Activated naive CD4-positive, alpha-beta T cell treated with anti-CD3 and anti-CD28 coated beads, Interleukin-2, amount 10 ng/mL, durations not matched to agents 7 days and 5 days (primary cell): ENCODE measurements around the gene DUSP12.
A peak's percentile ranks its signal among the peaks of the same experiment; 100 is the strongest.
"Not testable (repeated sequence)": the region's sequence is repeated elsewhere in the genome, so short reads cannot be mapped to it uniquely, and the experiment has no call there.

ENCODE experiments used
- CTCF ChIA-PET: fragments of 350-600 bp; sonication (Branson Sonifier 250); formaldehyde crosslinking; loops from one replicate; lab custom pipeline; 2021; ENCODE audit warnings: antibody characterized with exemption; lab: Charles Lee
- DNase-seq: peaks from one replicate; pipeline ENCODE4 v3.0.0-alpha.2; 2020
- H3K27ac Mint-ChIP-seq: one replicate; pipeline ENCODE4 v1.8.0; 2021; ENCODE audit warnings: mild to moderate bottlenecking, moderate library complexity, mixed read lengths
- H3K27me3 Mint-ChIP-seq: one replicate; pipeline ENCODE4 v1.8.0; 2021; ENCODE audit warnings: mild to moderate bottlenecking, mixed read lengths
- H3K36me3 Mint-ChIP-seq: one replicate; pipeline ENCODE4 v1.8.0; 2021; ENCODE audit warnings: mixed read lengths
- H3K4me1 Mint-ChIP-seq: one replicate; pipeline ENCODE4 v1.8.0; 2021; ENCODE audit warnings: mixed read lengths
- H3K4me3 Mint-ChIP-seq: one replicate; pipeline ENCODE4 v1.8.0; 2021; ENCODE audit warnings: mild to moderate bottlenecking, moderate library complexity, mixed read lengths
- H3K9me3 Mint-ChIP-seq: one replicate; pipeline ENCODE4 v1.8.0; 2021; ENCODE audit warnings: mixed read lengths

DUSP12 gene

GRCh38 chr1:161768986-161769672, 19.5 kb downstream of the DUSP12 start:
- Mint-ChIP-seq H3K27ac (no peak overlapping the region), H3K4me3 (no peak overlapping the region), H3K9me3 (no peaks in the 10 kb centered on the region), H3K36me3 (peaks cover 5% of the 10 kb centered on the region), H3K4me1 (peaks cover 43% of the 10 kb centered on the region), H3K27me3 (no peaks in the 10 kb centered on the region)
- no peak for DNase-seq
- CTCF ChIA-PET = interaction anchor here (1.6 kb wide), 1 partner anchor 23 kb away, joined by 5 read pairs; no protein-coding TSS in a partner anchor

- CTCF ChIA-PET = interaction anchor here (1.6 kb wide), 1 partner anchor 23 kb away, joined by 5 read pairs; no protein-coding TSS in a partner anchor
- not testable (repeated sequence) for H3K4me3 Mint-ChIP-seq
Observed at GRCh38 chr1:161769673-161770045, 20.1 kb downstream of the DUSP12 start.

GRCh38 chr1:161770250-161770649, 20.7 kb downstream of the DUSP12 start:
- H3K27ac Mint-ChIP-seq = no peak overlapping the region
- H3K9me3 Mint-ChIP-seq = no peaks in the 10 kb centered on the region
- no peaks in the 10 kb centered on the region for H3K27me3 Mint-ChIP-seq
- H3K4me1 Mint-ChIP-seq = peaks cover 38% of the 10 kb centered on the region
- CTCF ChIA-PET = interaction anchor here (1.6 kb wide), 1 partner anchor 22 kb away, joined by 5 read pairs; no protein-coding TSS in a partner anchor
- no peak for DNase-seq
- peaks cover 5% of the 10 kb centered on the region for H3K36me3 Mint-ChIP-seq
- no peak overlapping the region for H3K4me3 Mint-ChIP-seq

More at GRCh38 chr1:161769673-161770045, 20.1 kb downstream of the DUSP12 start:
- peaks cover 43% of the 10 kb centered on the region for H3K4me1 Mint-ChIP-seq
- not testable (repeated sequence) for H3K9me3 Mint-ChIP-seq, DNase-seq, H3K27ac Mint-ChIP-seq, H3K36me3 Mint-ChIP-seq, H3K27me3 Mint-ChIP-seq

- Mint-ChIP-seq H3K27me3 (no peaks in the 10 kb centered on the region), H3K36me3 (peaks cover 5% of the 10 kb centered on the region), H3K9me3 (no peaks in the 10 kb centered on the region), H3K27ac (no peak overlapping the region), H3K4me3 (no peak overlapping the region), H3K4me1 (peaks cover 36% of the 10 kb centered on the region)
- DNase-seq = peak; percentile 25
- CTCF ChIA-PET = interaction anchor here (1.0 to 2.5 kb wide), 3 partner anchors 8 to 253 kb away, joined by 3 to 10 read pairs (median 7); partner anchors contain the start of gene OLFML2B
Observed at GRCh38 chr1:161771161-161771560, 21.6 kb downstream of the DUSP12 start.

GRCh38 chr1:161771973-161772372, 22.4 kb downstream of the DUSP12 start:
- no peak overlapping the region for H3K4me3 Mint-ChIP-seq
- no peaks in the 10 kb centered on the region for H3K27me3 Mint-ChIP-seq
- peaks cover 5% of the 10 kb centered on the region for H3K36me3 Mint-ChIP-seq
- CTCF ChIA-PET = interaction anchor here (0.8 to 2.5 kb wide), 3 partner anchors 9 to 22 kb away, joined by 3 to 10 read pairs (median 7); no protein-coding TSS in a partner anchor
- H3K4me1 Mint-ChIP-seq = peaks cover 30% of the 10 kb centered on the region
- H3K9me3 Mint-ChIP-seq = no peaks in the 10 kb centered on the region
- DNase-seq = no peak
- no peak overlapping the region for H3K27ac Mint-ChIP-seq

GRCh38 chr1:161772397-161772796, 22.8 kb downstream of the DUSP12 start:
- no peak for DNase-seq
- CTCF ChIA-PET = interaction anchor here (0.8 to 2.5 kb wide), 3 partner anchors 10 to 21 kb away, joined by 3 to 10 read pairs (median 7); no protein-coding TSS in a partner anchor
- Mint-ChIP-seq H3K4me3 (no peak overlapping the region), H3K9me3 (no peaks in the 10 kb centered on the region), H3K36me3 (peaks cover 5% of the 10 kb centered on the region), H3K4me1 (peaks cover 26% of the 10 kb centered on the region), H3K27ac (no peak overlapping the region), H3K27me3 (no peaks in the 10 kb centered on the region)

GRCh38 chr1:161773791-161774190, 24.2 kb downstream of the DUSP12 start:
- peaks cover 16% of the 10 kb centered on the region for H3K4me1 Mint-ChIP-seq
- CTCF ChIA-PET = no interaction called here
- H3K27me3 Mint-ChIP-seq = no peaks in the 10 kb centered on the region
- no peak overlapping the region for H3K27ac Mint-ChIP-seq
- no peak overlapping the region for H3K4me3 Mint-ChIP-seq
- peaks cover 7% of the 10 kb centered on the region for H3K36me3 Mint-ChIP-seq
- no peaks in the 10 kb centered on the region for H3K9me3 Mint-ChIP-seq
- no peak for DNase-seq

GRCh38 chr1:161777261-161777660, 27.7 kb downstream of the DUSP12 start:
- CTCF ChIA-PET = interaction anchor here (1.2 kb wide), 1 partner anchor 8 kb away, joined by 3 read pairs; no protein-coding TSS in a partner anchor
- Mint-ChIP-seq H3K4me1 (peaks cover 13% of the 10 kb centered on the region), H3K4me3 (no peak overlapping the region), H3K9me3 (no peaks in the 10 kb centered on the region), H3K36me3 (peaks cover 13% of the 10 kb centered on the region), H3K27ac (no peak overlapping the region), H3K27me3 (no peaks in the 10 kb centered on the region)
- DNase-seq = no peak

- peaks cover 21% of the 10 kb centered on the region for H3K36me3 Mint-ChIP-seq
- no peak overlapping the region for H3K27ac Mint-ChIP-seq
- DNase-seq = no peak
- no peak overlapping the region for H3K4me3 Mint-ChIP-seq
- H3K9me3 Mint-ChIP-seq = no peaks in the 10 kb centered on the region
- H3K27me3 Mint-ChIP-seq = no peaks in the 10 kb centered on the region
- peaks cover 9% of the 10 kb centered on the region for H3K4me1 Mint-ChIP-seq
- CTCF ChIA-PET = no interaction called here
Observed at GRCh38 chr1:161778522-161778921, 28.9 kb downstream of the DUSP12 start.

- peaks cover 2% of the 10 kb centered on the region for H3K4me1 Mint-ChIP-seq
- H3K27me3 Mint-ChIP-seq = no peaks in the 10 kb centered on the region
- H3K4me3 Mint-ChIP-seq = no peak overlapping the region
- H3K9me3 Mint-ChIP-seq = no peaks in the 10 kb centered on the region
- CTCF ChIA-PET = no interaction called here
- DNase-seq = no peak
- H3K27ac Mint-ChIP-seq = no peak overlapping the region
- peaks cover 29% of the 10 kb centered on the region for H3K36me3 Mint-ChIP-seq
Observed at GRCh38 chr1:161779393-161779792, 29.8 kb downstream of the DUSP12 start.

GRCh38 chr1:161781995-161782394, 32.4 kb downstream of the DUSP12 start:
- H3K4me1 Mint-ChIP-seq = peaks cover 2% of the 10 kb centered on the region
- H3K27ac Mint-ChIP-seq = no peak overlapping the region
- H3K9me3 Mint-ChIP-seq = no peaks in the 10 kb centered on the region
- H3K36me3 Mint-ChIP-seq = peaks cover 43% of the 10 kb centered on the region
- H3K27me3 Mint-ChIP-seq = no peaks in the 10 kb centered on the region
- CTCF ChIA-PET = no interaction called here
- DNase-seq = no peak
- H3K4me3 Mint-ChIP-seq = no peak overlapping the region

- Mint-ChIP-seq H3K27ac (no peak overlapping the region), H3K27me3 (no peaks in the 10 kb centered on the region), H3K4me3 (no peak overlapping the region), H3K4me1 (peaks cover 2% of the 10 kb centered on the region), H3K9me3 (no peaks in the 10 kb centered on the region), H3K36me3 (peaks cover 44% of the 10 kb centered on the region)
- CTCF ChIA-PET = interaction anchor here (0.6 to 1.3 kb wide), 2 partner anchors 9 to 216 kb away, joined by 3 read pairs; no protein-coding TSS in a partner anchor
- DNase-seq = no peak
Observed at GRCh38 chr1:161782886-161783285, 33.3 kb downstream of the DUSP12 start.

- no peaks in the 10 kb centered on the region for H3K27me3 Mint-ChIP-seq
- CTCF ChIA-PET = interaction anchor here (0.6 to 0.9 kb wide), 3 partner anchors 8 to 252 kb away, joined by 3 to 5 read pairs (median 4); partner anchors contain the start of gene OLFML2B
- no peak overlapping the region for H3K4me3 Mint-ChIP-seq
- no peak for DNase-seq
- H3K9me3 Mint-ChIP-seq = no peaks in the 10 kb centered on the region
- peaks cover 42% of the 10 kb centered on the region for H3K36me3 Mint-ChIP-seq
- H3K4me1 Mint-ChIP-seq = no peaks in the 10 kb centered on the region
- no peak overlapping the region for H3K27ac Mint-ChIP-seq
Observed at GRCh38 chr1:161784968-161785367, 35.4 kb downstream of the DUSP12 start.

- CTCF ChIA-PET = no interaction called here
- H3K9me3 Mint-ChIP-seq = no peaks in the 10 kb centered on the region
- H3K36me3 Mint-ChIP-seq = peaks cover 46% of the 10 kb centered on the region
Observed at GRCh38 chr1:161787355-161787754, 37.8 kb downstream of the DUSP12 start.

More at GRCh38 chr1:161787355-161787754, 37.8 kb downstream of the DUSP12 start:
- Mint-ChIP-seq H3K4me3 (no peak overlapping the region), H3K27ac (no peak overlapping the region), H3K27me3 (no peaks in the 10 kb centered on the region), H3K4me1 (no peaks in the 10 kb centered on the region)
- DNase-seq = no peak
